K562 (cell line): ENCODE measurements around the gene HMOX1. TPM values are rescaled to one million over a fixed set of nuclear protein-coding genes. Genes with fewer than 3 reads are reported as not detected.

Experiments
- ARID2 ChIP-seq: fragments of 450-650 bp; IDR thresholded peaks from 2 replicates; pipeline ENCODE4 v1.6.1; 2017; ENCODE audit warnings: antibody characterized with exemption, mild to moderate bottlenecking
- DEAF1 ChIP-seq: fragments of 450-650 bp; formaldehyde crosslinking; IDR thresholded peaks from 2 replicates; pipeline ENCODE4 v1.4.0; 2020; ENCODE audit warnings: mild to moderate bottlenecking, moderate library complexity
- HDAC1 ChIP-seq, 2 experiments: fragments of 450-650 bp; IDR thresholded peaks; 2 replicates each; pipeline ENCODE4 v1.6.1; 2016 to 2017; ENCODE audit warnings: inconsistent platforms in 1 of 2, mild to moderate bottlenecking in 1 of 2, moderate library complexity in 1 of 2
- HMG20B ChIP-seq: fragments of 250-450 bp; sonication (Bioruptor Pico); IDR thresholded peaks from 2 replicates; pipeline ENCODE4 v1.5.0; 2021; ENCODE audit warnings: mild to moderate bottlenecking
- ILK ChIP-seq: fragments of 450-650 bp; IDR thresholded peaks from 2 replicates; pipeline ENCODE4 v1.6.1; 2016; ENCODE audit warnings: missing genetic modification characterization, low read depth, mild to moderate bottlenecking, missing compliant biosample characterization, moderate library complexity, borderline replicate concordance
- LEF1 ChIP-seq: fragments of 450-650 bp; IDR thresholded peaks from 2 replicates; pipeline ENCODE4 v1.6.1; 2016; ENCODE audit warnings: mild to moderate bottlenecking
- MCM7 ChIP-seq, 2 experiments: fragments of 450-650 bp; IDR thresholded peaks; 2 replicates each; pipeline ENCODE4 v1.6.1; 2016 to 2018
- NUFIP1 ChIP-seq: fragments of 450-650 bp; IDR thresholded peaks from 2 replicates; pipeline ENCODE4 v1.6.1; 2018; ENCODE audit not compliant: partially characterized antibody
- PHF21A ChIP-seq: fragments of 450-650 bp; IDR thresholded peaks from 2 replicates; pipeline ENCODE4 v1.6.1; 2017; ENCODE audit warnings: low read depth, borderline replicate concordance
- PHF8 ChIP-seq: fragments of 200-600 bp; sonication (generic); IDR thresholded peaks from 2 replicates; pipeline ENCODE4 v1.6.1; 2012; ENCODE audit warnings: mixed run types, mild to moderate bottlenecking, inconsistent platforms, low read length, moderate library complexity, borderline replicate concordance
- POLR2B ChIP-seq: fragments of 450-650 bp; IDR thresholded peaks from 2 replicates; pipeline ENCODE4 v1.6.1; 2018; ENCODE audit warnings: low read depth; ENCODE audit not compliant: partially characterized antibody
- RAD21 ChIP-seq, 2 experiments: fragments of 250-450 bp in 1 of 2; fragments of 450-650 bp in 1 of 2; sonication (Bioruptor Pico) in 1 of 2; formaldehyde crosslinking in 1 of 2; IDR thresholded peaks in 1 of 2; conservative IDR thresholded peaks in 1 of 2; 2 replicates each; pipeline versions ENCODE4 v1.4.0 to v1.8.0; 2020 to 2022; ENCODE audit warnings: mild to moderate bottlenecking in 2 of 2, moderate library complexity in 1 of 2
- RB1 ChIP-seq: fragments of 450-650 bp; IDR thresholded peaks from 2 replicates; pipeline ENCODE4 v1.6.1; 2017; ENCODE audit warnings: low read depth, mild to moderate bottlenecking
- SNAPC5 ChIP-seq: fragments of 250-450 bp; sonication (Bioruptor Pico); IDR thresholded peaks from 2 replicates; pipeline ENCODE4 v1.8.0; 2021; ENCODE audit warnings: moderate library complexity, mild to moderate bottlenecking, inconsistent platforms
- TAF1 ChIP-seq: IDR thresholded peaks from 2 replicates; pipeline ENCODE4 v1.6.1; 2011; ENCODE audit warnings: mild to moderate bottlenecking, low read length, moderate library complexity; ENCODE audit not compliant: insufficient read depth, control insufficient read depth, severe bottlenecking; ENCODE audit errors: extremely low read depth
- TCF3 ChIP-seq: sonication (generic); formaldehyde crosslinking; IDR thresholded peaks from 2 replicates; pipeline ENCODE4 v1.4.0; 2020; ENCODE audit warnings: mild to moderate bottlenecking, missing genetic modification reagents
- VEZF1 ChIP-seq: fragments of 200-800 bp; sonication (Bioruptor generic); IDR thresholded peaks from 2 replicates; pipeline ENCODE4 v1.6.1; 2017; ENCODE audit warnings: missing genetic modification characterization, missing compliant biosample characterization
- ZBTB12 ChIP-seq: fragments of 250-450 bp; sonication (Bioruptor Pico); IDR thresholded peaks from 2 replicates; pipeline ENCODE4 v1.4.0; 2020
- ZC3H11A ChIP-seq: IDR thresholded peaks from 2 replicates; pipeline ENCODE4 v1.6.1; 2012; ENCODE audit warnings: low read depth, low read length, improper control_type of control experiment
- ZFP91 ChIP-seq: sonication (generic); formaldehyde crosslinking; IDR thresholded peaks from 2 replicates; pipeline ENCODE4 v1.8.0; 2022; ENCODE audit warnings: mild to moderate bottlenecking, missing genetic modification reagents
- ZNF436 ChIP-seq: fragments of 250-450, 450-650 bp; sonication (Bioruptor Pico); formaldehyde crosslinking; IDR thresholded peaks from 2 replicates; pipeline ENCODE4 v1.7.0; 2020; ENCODE audit warnings: mild to moderate bottlenecking
- ZNF695 ChIP-seq: fragments of 450-650 bp; formaldehyde crosslinking; IDR thresholded peaks from 2 replicates; pipeline ENCODE4 v1.4.0; 2020; ENCODE audit warnings: mild to moderate bottlenecking, moderate library complexity
- polyA plus RNA-seq, 8 experiments: library from polyadenylated mRNA; depleted of rRNA in 4 of 8; stranded (reverse) in 5 of 8; unstranded in 3 of 8; fragments of >200 nt; fragmentation: Nextera tagmentation in 2 of 8; fragmentation: Illumina TruSeq in 1 of 8; extraction: Ambion mirVana in 2 of 8; extraction: Trizol in 1 of 8; gene quantifications; 2 replicates each; pipeline versions ENCODE4 v1.2.1 to v1.2.3, GENCODE V29; 2011 to 2014; ENCODE audit warnings: inconsistent platforms in 1 of 8, missing spikeins in 1 of 8
- total RNA-seq, 7 experiments: library from RNA; depleted of rRNA in 6 of 7; stranded (reverse); fragments of >200 nt in 6 of 7; fragmentation: Illumina TruSeq in 2 of 7; extraction: Trizol in 2 of 7; gene quantifications; 2 replicates each; pipeline versions ENCODE4 v1.2.1 to v1.2.3, GENCODE V29; 2011 to 2021; ENCODE audit warnings: low replicate concordance in 1 of 7

HMOX1 gene
- total and polyA plus RNA-seq, 9 of the 15 experiments (the other 6 are each of a cell fraction or from before 2014, with no cell fraction given): not detected

- TF ChIP-seq VEZF1 (peak; percentile 94), RAD21 (CRISPR knock-in tag; conservative IDR thresholded peaks at IDR 0.05 in 1 of 2, IDR thresholded peaks at IDR 0.05 in 1 of 2) (peak; percentile 85 to 87), LEF1 (no peak), ZNF695 (CRISPR knock-in tag) (no peak), POLR2B (no peak), ARID2 (peak; percentile 72; the same call in 1 of the 2 replicates), PHF8 (peak; percentile 27; the same call in 1 of the 2 replicates), TCF3 (CRISPR knock-in tag) (no peak), ZBTB12 (CRISPR knock-in tag) (no peak), ZFP91 (CRISPR knock-in tag) (no peak), PHF21A (peak; percentile 88), RB1 (peak; percentile 66; the same call in 1 of the 2 replicates), MCM7 (IDR thresholded peaks at IDR 0.05) (no peak), TAF1 (no peak), DEAF1 (CRISPR knock-in tag) (peak; percentile 66), NUFIP1 (no peak), HDAC1 (IDR thresholded peaks at IDR 0.05) (no peak; a peak in 1 of 4 replicates), ZC3H11A (no peak), ILK (no peak), SNAPC5 (no peak), ZNF436 (no peak), HMG20B (peak; percentile 70; the same call in 1 of the 2 replicates)
These were observed 30.1 kb upstream of the HMOX1 start (continued) for GRCh38 chr22:35350539-35351503.
